Thoracic aorta (tissue), 2 donors: ENCODE measurements around the gene SPIRE1. TPM values are rescaled to one million over a fixed set of nuclear protein-coding genes. Genes with fewer than 3 reads are reported as not detected.

Experiments
- ATAC-seq: fragments of 150-250 bp; one replicate; pipeline ENCODE4 v1.8.0; 2017; ENCODE audit warnings: low read depth; ENCODE audit not compliant: insufficient number of reproducible peaks, low FRiP score
- DNase-seq: peaks from one replicate; pipeline ENCODE4 v3.0.0-alpha.2; 2020; ENCODE audit warnings: low spot score
- H3K27ac ChIP-seq, 2 donors: fragments of 200-600 bp; sonication (generic); 1 replicate in 1 of 2; 2 replicates in 1 of 2; pipeline ENCODE4 v1.5.1; 2016; ENCODE audit warnings: mild to moderate bottlenecking in 2 of 2, moderate library complexity in 2 of 2
- H3K27me3 ChIP-seq: fragments of 200-600 bp; sonication (generic); replicated peaks from 2 replicates; pipeline ENCODE4 v1.6.0; 2016; ENCODE audit warnings: mild to moderate bottlenecking; ENCODE audit not compliant: insufficient read depth
- H3K36me3 ChIP-seq: fragments of 200-600 bp; sonication (generic); one replicate; pipeline ENCODE4 v1.5.1; 2016
- H3K4me1 ChIP-seq, 2 donors: fragments of 200-600 bp; sonication (generic); 1 replicate in 1 of 2; 2 replicates in 1 of 2; pipeline versions ENCODE4 v1.5.1 to v1.6.0; 2016; ENCODE audit warnings: low read depth in 2 of 2, mild to moderate bottlenecking in 1 of 2; ENCODE audit not compliant: control insufficient read depth in 1 of 2
- H3K4me3 ChIP-seq: fragments of 200-600 bp; sonication (generic); 2 replicates; pipeline ENCODE4 v1.5.1; 2016; ENCODE audit warnings: mild to moderate bottlenecking
- H3K9me3 ChIP-seq: fragments of 200-600 bp; sonication (generic); 2 replicates; pipeline ENCODE4 v1.5.1; 2016
- total RNA-seq, 2 donors: library from RNA; depleted of rRNA; stranded (reverse); fragments of >200 nt; gene quantifications; one replicate each; pipeline versions ENCODE4 v1.1.0 to v1.2.3, GENCODE V29; 2016
- TF ChIP-seq, protein P1 (sequence below): fragments of 200-600 bp; sonication (generic); IDR thresholded peaks from one replicate; pipeline ENCODE4 v1.5.1; 2019; ENCODE audit warnings: antibody characterized with exemption

SPIRE1 gene
- total RNA-seq, 2 donors from 2014 or later, result 26.8 to 39.6 TPM

DNA sequence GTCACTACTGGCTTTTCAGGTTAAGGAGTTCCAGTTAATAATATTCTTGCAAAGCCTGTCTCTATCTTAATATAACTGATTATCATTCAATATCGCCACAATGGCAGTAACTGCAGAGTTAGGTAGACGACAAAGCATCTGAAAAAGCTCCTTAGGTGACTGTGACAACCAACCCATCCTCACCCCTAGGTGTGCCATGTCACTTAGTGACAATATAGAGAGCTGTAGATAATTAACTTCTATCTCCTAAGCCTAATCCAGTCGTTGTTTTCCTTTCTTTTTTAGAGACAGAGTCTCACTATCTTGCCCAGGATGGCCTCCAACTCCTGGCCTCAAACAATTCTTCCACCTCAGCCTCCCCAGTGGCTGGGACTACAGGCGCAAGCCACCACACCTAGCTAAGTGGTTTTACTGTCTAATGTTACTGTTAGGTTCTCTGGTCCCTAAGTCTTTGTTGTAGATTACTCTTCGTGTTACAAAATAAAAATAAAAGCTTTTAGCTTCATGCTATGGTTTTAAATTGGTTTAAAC, 65.2 kb downstream of the SPIRE1 start:
- H3K4me3 ChIP-seq, result no peak overlapping the region
- TF ChIP-seq, protein P1, sequence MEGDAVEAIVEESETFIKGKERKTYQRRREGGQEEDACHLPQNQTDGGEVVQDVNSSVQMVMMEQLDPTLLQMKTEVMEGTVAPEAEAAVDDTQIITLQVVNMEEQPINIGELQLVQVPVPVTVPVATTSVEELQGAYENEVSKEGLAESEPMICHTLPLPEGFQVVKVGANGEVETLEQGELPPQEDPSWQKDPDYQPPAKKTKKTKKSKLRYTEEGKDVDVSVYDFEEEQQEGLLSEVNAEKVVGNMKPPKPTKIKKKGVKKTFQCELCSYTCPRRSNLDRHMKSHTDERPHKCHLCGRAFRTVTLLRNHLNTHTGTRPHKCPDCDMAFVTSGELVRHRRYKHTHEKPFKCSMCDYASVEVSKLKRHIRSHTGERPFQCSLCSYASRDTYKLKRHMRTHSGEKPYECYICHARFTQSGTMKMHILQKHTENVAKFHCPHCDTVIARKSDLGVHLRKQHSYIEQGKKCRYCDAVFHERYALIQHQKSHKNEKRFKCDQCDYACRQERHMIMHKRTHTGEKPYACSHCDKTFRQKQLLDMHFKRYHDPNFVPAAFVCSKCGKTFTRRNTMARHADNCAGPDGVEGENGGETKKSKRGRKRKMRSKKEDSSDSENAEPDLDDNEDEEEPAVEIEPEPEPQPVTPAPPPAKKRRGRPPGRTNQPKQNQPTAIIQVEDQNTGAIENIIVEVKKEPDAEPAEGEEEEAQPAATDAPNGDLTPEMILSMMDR, result no peak
- H3K4me1 ChIP-seq, result peaks cover 14 to 25% of the 10 kb centered on the region in 2 donors
- no peak overlapping the region for H3K27ac ChIP-seq
- no peaks in the 10 kb centered on the region for H3K27me3 ChIP-seq
- H3K9me3 ChIP-seq, result no peaks in the 10 kb centered on the region
- DNase-seq, result no peak
- no peaks in the 10 kb centered on the region for H3K36me3 ChIP-seq
- no peak for ATAC-seq

DNA sequence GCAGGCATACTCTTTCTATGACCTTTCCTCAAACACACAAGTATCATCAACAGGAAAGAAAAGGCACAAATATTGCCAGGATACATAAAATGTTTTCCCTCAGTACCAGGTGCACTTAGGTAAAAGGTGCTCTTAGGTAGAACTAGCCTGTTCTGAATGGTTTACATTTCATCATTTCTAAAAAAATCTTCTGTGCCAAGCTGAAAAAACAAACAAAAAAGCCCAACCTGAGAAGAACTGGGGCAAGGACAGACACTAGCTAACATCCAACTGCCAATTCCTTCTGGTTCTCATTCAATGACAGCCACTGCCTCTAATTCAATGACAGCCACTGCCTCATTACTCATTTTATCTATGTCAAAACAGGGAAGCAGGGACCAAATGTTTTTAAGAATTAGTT, 68.5 kb downstream of the SPIRE1 start:
- Histone ChIP-seq H3K9me3 (no peaks in the 10 kb centered on the region), H3K4me3 (no peak overlapping the region), H3K4me1 (peaks cover 5 to 24% of the 10 kb centered on the region in 2 donors), H3K36me3 (no peaks in the 10 kb centered on the region), H3K27ac (no peak overlapping the region), H3K27me3 (no peaks in the 10 kb centered on the region)
- no peak for DNase-seq
- ATAC-seq, result no peak
- TF ChIP-seq, protein P1, result no peak

DNA sequence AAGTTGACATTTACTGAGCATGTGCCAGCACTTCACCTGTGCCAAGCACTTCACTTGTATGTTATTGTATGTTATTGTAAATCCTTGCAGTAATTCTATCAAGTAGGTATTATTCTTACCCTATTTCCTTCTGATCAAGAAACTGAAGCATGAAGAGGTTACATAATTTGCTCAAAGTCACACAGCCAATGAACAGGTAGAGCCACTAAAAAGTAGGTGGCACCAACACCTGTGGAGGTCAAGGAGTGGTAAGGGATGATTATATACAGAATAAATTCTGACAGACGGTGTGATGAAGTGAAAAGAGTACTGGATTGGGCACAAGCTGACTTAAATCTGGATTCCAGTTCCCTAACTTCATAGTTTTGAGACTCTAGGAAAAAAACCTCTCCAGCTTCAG, 71.0 kb downstream of the SPIRE1 start:
- Histone ChIP-seq H3K27ac (no peak overlapping the region), H3K9me3 (no peaks in the 10 kb centered on the region), H3K36me3 (no peaks in the 10 kb centered on the region), H3K27me3 (no peaks in the 10 kb centered on the region), H3K4me3 (no peak overlapping the region), H3K4me1 (peaks cover 5 to 24% of the 10 kb centered on the region in 2 donors)
- DNase-seq (no peak), ATAC-seq (no peak)
- TF ChIP-seq, protein P1, result no peak

DNA sequence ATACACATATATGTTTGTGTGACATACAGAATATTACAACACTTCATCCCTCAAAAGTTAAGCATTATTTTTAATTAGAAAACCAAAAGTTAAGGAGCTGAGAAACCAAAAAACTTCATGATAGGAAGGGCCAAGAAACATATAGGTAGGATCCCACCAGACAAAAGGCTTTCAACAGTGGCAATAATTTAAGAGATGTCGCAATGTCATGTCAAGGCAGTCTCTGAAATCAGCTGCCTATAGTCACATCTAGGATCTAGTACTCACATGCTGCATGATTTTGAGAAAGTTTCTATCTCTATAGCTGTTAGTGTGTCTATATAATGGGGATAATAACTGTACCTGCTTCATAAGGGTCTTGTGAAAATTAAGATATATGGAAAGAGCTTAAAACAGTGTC, 72.7 kb downstream of the SPIRE1 start:
- Histone ChIP-seq H3K27me3 (no peaks in the 10 kb centered on the region), H3K4me1 (peaks cover 5 to 24% of the 10 kb centered on the region in 2 donors), H3K4me3 (no peak overlapping the region), H3K9me3 (no peaks in the 10 kb centered on the region), H3K27ac (no peak overlapping the region), H3K36me3 (no peaks in the 10 kb centered on the region)
- TF ChIP-seq, protein P1, result no peak
- no peak for ATAC-seq
- DNase-seq, result no peak

DNA sequence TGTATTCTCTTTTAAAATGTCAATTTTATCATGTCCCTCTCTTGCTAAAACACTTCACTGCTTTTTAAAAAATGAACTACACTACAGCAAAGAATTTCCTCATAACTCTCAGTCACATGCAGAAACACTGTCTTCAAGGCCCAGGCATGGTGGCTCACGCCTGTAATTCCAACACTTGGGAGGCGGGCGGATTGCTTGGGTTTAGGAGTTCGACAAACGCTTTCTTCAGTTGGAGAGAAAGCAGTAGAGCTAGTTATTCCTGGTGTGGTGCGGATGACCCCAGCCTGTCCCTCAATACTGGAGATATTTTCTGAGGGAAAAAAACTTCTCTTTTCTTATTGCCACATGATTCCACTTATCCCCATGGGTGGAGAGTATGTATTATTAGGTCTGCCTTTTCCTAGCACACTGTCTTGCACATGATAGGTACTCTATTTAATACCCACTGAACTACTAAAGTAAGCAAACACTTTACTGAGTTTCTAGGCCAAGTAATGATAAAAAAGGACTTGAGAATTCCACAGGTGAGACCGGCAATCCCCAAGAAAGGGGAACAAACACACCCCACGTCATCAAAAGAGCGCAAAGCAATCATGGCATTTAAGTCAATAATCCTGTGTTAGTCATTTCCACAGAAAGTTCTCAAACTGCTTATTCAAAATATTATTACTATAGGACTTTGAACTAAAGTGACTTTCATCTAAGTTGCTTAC, 77.1 kb downstream of the SPIRE1 start:
- no peaks in the 10 kb centered on the region for H3K9me3 ChIP-seq
- H3K27me3 ChIP-seq, result no peaks in the 10 kb centered on the region
- no peak overlapping the region for H3K27ac ChIP-seq
- no peak for ATAC-seq
- TF ChIP-seq, protein P1, result no peak
- no peaks in the 10 kb centered on the region for H3K36me3 ChIP-seq
- DNase-seq, result no peak
- H3K4me3 ChIP-seq, result no peak overlapping the region
- H3K4me1 ChIP-seq, result no peaks in the 10 kb centered on the region
